Gastroesophageal sphincter (tissue), 4 donors: ENCODE data around the gene IFT88. TPM values are rescaled to one million over a fixed set of nuclear protein-coding genes. Genes with fewer than 3 reads are reported as not detected.

Experiments used
- ATAC-seq: fragments of 150-250 bp; one replicate; pipeline ENCODE4 v1.9.1; 2016; ENCODE audit warnings: mild to moderate bottlenecking, moderate library complexity
- H3K27ac ChIP-seq, 4 donors: fragments of 200-600 bp; sonication (generic) in 3 of 4; 1 replicate in 3 of 4; 2 replicates in 1 of 4; pipeline ENCODE4 v1.5.1; 2016 to 2019
- H3K27me3 ChIP-seq: fragments of 200-600 bp; sonication (generic); one replicate; pipeline ENCODE4 v1.5.1; 2019
- H3K36me3 ChIP-seq, 2 donors: fragments of 200-600 bp; sonication (generic); one replicate each; pipeline ENCODE4 v1.5.1; 2019; ENCODE audit warnings: control low read depth in 1 of 2
- H3K4me1 ChIP-seq, 3 donors: fragments of 200-600 bp; sonication (generic); 1 replicate in 2 of 3; 2 replicates in 1 of 3; pipeline ENCODE4 v1.5.1; 2016 to 2019; ENCODE audit warnings: control low read depth in 2 of 3
- H3K4me3 ChIP-seq, 2 donors: fragments of 200-600 bp; sonication (generic); one replicate each; pipeline ENCODE4 v1.5.1; 2019; ENCODE audit warnings: mild to moderate bottlenecking in 1 of 2, moderate library complexity in 1 of 2
- H3K9me3 ChIP-seq, 3 donors: fragments of 200-600 bp; sonication (generic); one replicate each; pipeline ENCODE4 v1.5.1; 2017 to 2019; ENCODE audit warnings: control low read depth in 2 of 3
- CTCF ChIP-seq, 4 experiments: fragments of 200-600 bp in 2 of 4; fragments of 450-650 bp in 2 of 4; sonication (generic) in 1 of 4; IDR thresholded peaks; one replicate each; pipeline ENCODE4 v1.5.1; 2017 to 2019; ENCODE audit warnings: antibody characterized with exemption in 4 of 4, mild to moderate bottlenecking in 2 of 4, moderate library complexity in 2 of 4
- EP300 ChIP-seq: sonication (generic); formaldehyde crosslinking; IDR thresholded peaks from one replicate; pipeline ENCODE4 v1.6.1; 2017; ENCODE audit warnings: antibody characterized with exemption, mild to moderate bottlenecking
- POLR2A ChIP-seq, 2 donors: fragments of 450-650 bp; IDR thresholded peaks; one replicate each; pipeline ENCODE4 v1.6.1; 2017; ENCODE audit warnings: antibody characterized with exemption in 2 of 2, mild to moderate bottlenecking in 2 of 2, moderate library complexity in 1 of 2
- POLR2AphosphoS5 ChIP-seq: sonication (generic); formaldehyde crosslinking; IDR thresholded peaks from one replicate; pipeline ENCODE4 v1.6.1; 2017; ENCODE audit warnings: antibody characterized with exemption
- WGBS, 2 donors: methylation state at CpG; one replicate each; pipeline ENCODE4 v1.1.5; 2018; ENCODE audit warnings: low coverage in 1 of 2; 5-methylcytosine and 5-hydroxymethylcytosine counted together
- total RNA-seq, 4 donors: library from RNA; depleted of rRNA; stranded (reverse); fragments of >200 nt; gene quantifications; one replicate each; pipeline ENCODE4 v1.1.0, GENCODE V29; 2016

IFT88 gene
- total RNA-seq, 4 donors from 2014 or later: 9.1 to 21.2 (median 13.2) TPM

GRCh38 chr13:20704459-20705069 lies 137.6 kb downstream of the IFT88 start:
- no peak for ATAC-seq
- TF ChIP-seq CTCF (IDR thresholded peaks at IDR 0.05) (no peak), EP300 (no peak), POLR2AphosphoS5 (no peak), POLR2A (IDR thresholded peaks at IDR 0.05) (no peak)
- Histone ChIP-seq H3K36me3 (no peaks in the 10 kb centered on the region), H3K27ac (peak overlapping the region in 3 of 4 donors; percentile 72 to 87 (median 82)), H3K27me3 (no peaks in the 10 kb centered on the region), H3K4me1 (peaks cover 0 to 31% (median 4%) of the 10 kb centered on the region in 3 donors), H3K4me3 (peak overlapping the region; percentile 57 to 75), H3K9me3 (no peaks in the 10 kb centered on the region)
- 22 to 43% methylated on average over 3 to 4 of the region's 20 CpGs for WGBS, 2 donors

GRCh38 chr13:20706661-20707060 lies 139.7 kb downstream of the IFT88 start:
- no peaks in the 10 kb centered on the region for H3K36me3 ChIP-seq
- no peaks in the 10 kb centered on the region for H3K9me3 ChIP-seq
- WGBS, 2 donors: no CpG with 5 or more reads among the region's 5 CpGs
- no peak overlapping the region for H3K27ac ChIP-seq
- TF ChIP-seq POLR2AphosphoS5 (no peak), EP300 (no peak), CTCF (IDR thresholded peaks at IDR 0.05) (no peak), POLR2A (IDR thresholded peaks at IDR 0.05) (no peak)
- no peak for ATAC-seq
- no peak overlapping the region for H3K4me3 ChIP-seq
- peaks cover 0 to 35% (median 4%) of the 10 kb centered on the region in 3 donors for H3K4me1 ChIP-seq
- H3K27me3 ChIP-seq: no peaks in the 10 kb centered on the region

GRCh38 chr13:20708216-20708615 lies 141.3 kb downstream of the IFT88 start:
- H3K36me3 ChIP-seq: no peaks in the 10 kb centered on the region
- no peaks in the 10 kb centered on the region for H3K27me3 ChIP-seq
- no peak for ATAC-seq
- TF ChIP-seq CTCF (IDR thresholded peaks at IDR 0.05): no peak
- TF ChIP-seq EP300: no peak
- no peak for TF ChIP-seq POLR2AphosphoS5
- TF ChIP-seq POLR2A (IDR thresholded peaks at IDR 0.05): no peak
- 68 to 100% methylated on average over 1 to 2 of the region's 2 CpGs for WGBS, 2 donors
- H3K9me3 ChIP-seq: no peaks in the 10 kb centered on the region
- H3K4me1 ChIP-seq: peaks cover 0 to 31% (median 4%) of the 10 kb centered on the region in 3 donors
- peak overlapping the region in 3 of 4 donors; percentile 26 to 65 (median 56) for H3K27ac ChIP-seq
- H3K4me3 ChIP-seq: no peak overlapping the region

- no peaks in the 10 kb centered on the region for H3K9me3 ChIP-seq
- WGBS, 2 donors: 84 to 85% methylated on average over 8 of the region's 8 CpGs
- H3K27me3 ChIP-seq: no peaks in the 10 kb centered on the region
- no peaks in the 10 kb centered on the region for H3K36me3 ChIP-seq
- ATAC-seq: no peak
- H3K27ac ChIP-seq: peak overlapping the region in 3 of 4 donors; percentile 56 to 65 (median 58)
- peaks cover 0 to 41% (median 15%) of the 10 kb centered on the region in 3 donors for H3K4me1 ChIP-seq
- TF ChIP-seq POLR2A (IDR thresholded peaks at IDR 0.05) (no peak), CTCF (IDR thresholded peaks at IDR 0.05) (no peak), POLR2AphosphoS5 (no peak), EP300 (no peak)
- H3K4me3 ChIP-seq: no peak overlapping the region
Observed at GRCh38 chr13:20709369-20709768, 142.4 kb downstream of the IFT88 start.

DNA sequence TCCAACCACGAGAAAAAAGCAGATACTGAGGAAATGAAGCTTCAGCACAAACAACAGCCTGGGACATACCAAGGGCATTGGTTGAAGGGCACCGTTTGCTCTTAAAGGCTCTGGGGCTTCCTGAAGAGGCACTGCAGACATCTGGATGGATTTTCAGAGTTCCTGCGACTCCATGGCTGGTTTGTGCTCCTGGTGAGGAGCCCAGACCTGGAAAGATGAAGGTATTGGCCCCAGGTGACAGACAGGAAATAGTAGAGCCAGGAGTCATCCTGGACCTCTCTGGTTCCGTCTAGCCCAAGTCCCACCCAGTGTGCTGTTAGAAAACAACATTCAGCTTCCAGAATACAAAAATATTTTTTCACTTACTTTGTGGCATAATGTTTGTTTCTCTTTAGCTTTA lies 142.8 kb downstream of the IFT88 start:
- 40 to 54% methylated on average over 4 of the region's 4 CpGs for WGBS, 2 donors
- ATAC-seq: no peak
- peak overlapping the region in 3 of 4 donors; percentile 56 to 65 (median 58) for H3K27ac ChIP-seq
- no peaks in the 10 kb centered on the region for H3K9me3 ChIP-seq
- no peak overlapping the region for H3K4me3 ChIP-seq
- no peak for TF ChIP-seq POLR2A (IDR thresholded peaks at IDR 0.05)
- TF ChIP-seq EP300: no peak
- no peak for TF ChIP-seq CTCF (IDR thresholded peaks at IDR 0.05)
- no peak for TF ChIP-seq POLR2AphosphoS5
- H3K27me3 ChIP-seq: no peaks in the 10 kb centered on the region
- peaks cover 0 to 41% (median 15%) of the 10 kb centered on the region in 3 donors for H3K4me1 ChIP-seq
- H3K36me3 ChIP-seq: no peaks in the 10 kb centered on the region
